Hepatocyte (in vitro differentiated cells): Measurements from ENCODE around the gene CLIC5. TPM values are rescaled to one million over a fixed set of nuclear protein-coding genes. Genes with fewer than 3 reads are reported as not detected.

Source experiments
- DNase-seq: peaks from one replicate; pipeline ENCODE4 v3.0.0-alpha.2; 2016; ENCODE audit warnings: low spot score
- H2AFZ ChIP-seq: fragments of 200-600 bp; sonication (generic); 2 replicates; pipeline ENCODE4 v1.6.0; 2016; ENCODE audit warnings: antibody characterized with exemption, mild to moderate bottlenecking
- H3K27ac ChIP-seq: fragments of 200-600 bp; sonication (generic); 2 replicates; pipeline ENCODE4 v1.5.1; 2016; ENCODE audit warnings: mild to moderate bottlenecking
- H3K27me3 ChIP-seq: fragments of 200-600 bp; sonication (generic); 2 replicates; pipeline ENCODE4 v1.6.1; 2016
- H3K36me3 ChIP-seq: fragments of 200-600 bp; sonication (generic); replicated peaks from 2 replicates; pipeline ENCODE4 v1.5.1; 2016; ENCODE audit warnings: low read depth; ENCODE audit not compliant: insufficient read depth
- H3K4me1 ChIP-seq: fragments of 200-600 bp; sonication (generic); 2 replicates; pipeline ENCODE4 v1.5.1; 2016; ENCODE audit warnings: mild to moderate bottlenecking, moderate library complexity; ENCODE audit not compliant: insufficient read depth
- H3K4me2 ChIP-seq: fragments of 200-600 bp; sonication (generic); 2 replicates; pipeline ENCODE4 v1.6.0; 2016
- H3K4me3 ChIP-seq: fragments of 200-600 bp; sonication (generic); 2 replicates; pipeline ENCODE4 v1.5.1; 2016; ENCODE audit warnings: mild to moderate bottlenecking
- H3K79me2 ChIP-seq: fragments of 200-600 bp; sonication (generic); 2 replicates; pipeline ENCODE4 v1.6.0; 2017; ENCODE audit warnings: mild to moderate bottlenecking
- H3K9me2 ChIP-seq: fragments of 200-600 bp; sonication (generic); replicated peaks from 2 replicates; pipeline ENCODE4 v1.6.0; 2017; ENCODE audit warnings: mild to moderate bottlenecking; ENCODE audit not compliant: insufficient read depth
- H3K9me3 ChIP-seq: fragments of 200-600 bp; sonication (generic); 2 replicates; pipeline ENCODE4 v1.5.1; 2016; ENCODE audit warnings: low read depth, mild to moderate bottlenecking
- H4K20me1 ChIP-seq: fragments of 200-600 bp; sonication (generic); 2 replicates; pipeline ENCODE4 v1.6.0; 2016; ENCODE audit warnings: mild to moderate bottlenecking; ENCODE audit not compliant: insufficient read depth, poor library complexity, severe bottlenecking
- EZH2 ChIP-seq: fragments of 200-600 bp; sonication (generic); IDR thresholded peaks from 2 replicates; pipeline ENCODE4 v1.6.1; 2016; ENCODE audit warnings: antibody characterized with exemption, mild to moderate bottlenecking, borderline replicate concordance
- EZH2phosphoT487 ChIP-seq: fragments of 200-600 bp; sonication (generic); IDR thresholded peaks from one replicate; pipeline ENCODE4 v1.6.1; 2018; ENCODE audit warnings: antibody characterized with exemption, mild to moderate bottlenecking, low read depth, moderate library complexity; ENCODE audit not compliant: unreplicated experiment, severe bottlenecking
- WGBS: methylation state at CpG from one replicate; pipeline ENCODE4 v1.1.6; 2016; ENCODE audit warnings: low lambda C conversion rate; ENCODE audit errors: missing lambda C conversion rate; 5-methylcytosine and 5-hydroxymethylcytosine counted together
- polyA plus RNA-seq: library from polyadenylated mRNA; unstranded; fragments of >200 nt; fragmentation: Nextera tagmentation; extraction: Ambion mirVana; gene quantifications from 2 replicates; pipeline ENCODE4 v1.2.1, GENCODE V29; 2016
- total RNA-seq: library from RNA; depleted of rRNA; stranded (reverse); fragments of >200 nt; gene quantifications from 2 replicates; pipeline ENCODE4 v1.2.3, GENCODE V29; 2014
- TF ChIP-seq, protein P1 (sequence below): fragments of 200-600 bp; sonication (generic); IDR thresholded peaks from 2 replicates; pipeline ENCODE4 v1.5.1; 2016; ENCODE audit warnings: antibody characterized with exemption, mild to moderate bottlenecking; ENCODE audit not compliant: poor library complexity

Gene CLIC5
- total and polyA plus RNA-seq, 2 experiments from 2014 or later: 6.0 to 12.1 TPM

DNA sequence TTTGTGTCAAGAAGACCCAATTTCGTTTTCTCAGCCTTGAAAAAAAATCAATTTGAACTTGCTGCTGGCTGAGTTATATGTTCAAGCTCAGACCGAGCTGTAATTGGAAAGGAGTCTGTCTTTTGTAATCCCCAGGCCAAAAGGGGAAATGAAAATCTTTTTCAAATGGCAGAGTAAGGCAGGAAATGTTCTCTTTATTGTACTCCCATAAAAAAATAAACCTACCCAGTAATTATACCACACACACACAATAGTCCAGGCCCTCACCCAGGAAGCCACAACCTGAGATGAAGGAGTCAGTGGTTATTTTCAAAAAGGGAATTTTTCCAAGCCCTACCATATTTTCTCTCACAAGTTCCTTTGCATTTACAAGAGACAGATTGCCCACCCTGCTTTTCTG, 45.3 kb downstream of the CLIC5 start:
- TF ChIP-seq EZH2phosphoT487: no peak
- TF ChIP-seq, protein P1, sequence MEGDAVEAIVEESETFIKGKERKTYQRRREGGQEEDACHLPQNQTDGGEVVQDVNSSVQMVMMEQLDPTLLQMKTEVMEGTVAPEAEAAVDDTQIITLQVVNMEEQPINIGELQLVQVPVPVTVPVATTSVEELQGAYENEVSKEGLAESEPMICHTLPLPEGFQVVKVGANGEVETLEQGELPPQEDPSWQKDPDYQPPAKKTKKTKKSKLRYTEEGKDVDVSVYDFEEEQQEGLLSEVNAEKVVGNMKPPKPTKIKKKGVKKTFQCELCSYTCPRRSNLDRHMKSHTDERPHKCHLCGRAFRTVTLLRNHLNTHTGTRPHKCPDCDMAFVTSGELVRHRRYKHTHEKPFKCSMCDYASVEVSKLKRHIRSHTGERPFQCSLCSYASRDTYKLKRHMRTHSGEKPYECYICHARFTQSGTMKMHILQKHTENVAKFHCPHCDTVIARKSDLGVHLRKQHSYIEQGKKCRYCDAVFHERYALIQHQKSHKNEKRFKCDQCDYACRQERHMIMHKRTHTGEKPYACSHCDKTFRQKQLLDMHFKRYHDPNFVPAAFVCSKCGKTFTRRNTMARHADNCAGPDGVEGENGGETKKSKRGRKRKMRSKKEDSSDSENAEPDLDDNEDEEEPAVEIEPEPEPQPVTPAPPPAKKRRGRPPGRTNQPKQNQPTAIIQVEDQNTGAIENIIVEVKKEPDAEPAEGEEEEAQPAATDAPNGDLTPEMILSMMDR: no peak
- TF ChIP-seq EZH2: no peak

DNA sequence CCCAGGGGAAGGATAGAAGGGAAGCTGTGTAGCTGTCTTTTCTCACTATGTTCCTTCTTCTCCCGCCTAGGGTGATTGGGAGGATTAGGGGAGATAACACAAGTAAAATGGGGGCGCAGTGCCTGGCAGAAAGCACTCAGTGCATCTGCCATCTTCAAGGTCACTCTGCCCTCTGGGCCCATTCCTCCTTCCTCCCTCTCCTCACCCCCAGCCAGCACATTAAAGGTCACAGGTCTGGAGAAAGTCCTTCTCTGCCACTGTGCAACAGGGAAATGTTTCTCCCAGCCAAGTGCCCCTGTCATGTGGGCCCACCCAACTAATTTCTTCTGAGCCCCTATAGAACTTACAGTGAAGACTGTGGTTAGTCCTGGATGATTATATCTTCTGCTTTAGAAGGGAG, 45.8 kb downstream of the CLIC5 start:
- no peak overlapping the region for H3K4me3 ChIP-seq

More for the DNA sequence above, 45.3 kb downstream of the CLIC5 start:
- Histone ChIP-seq H3K27me3 (no peaks in the 10 kb centered on the region), H4K20me1 (no peaks in the 10 kb centered on the region), H3K4me1 (peaks cover 5% of the 10 kb centered on the region), H3K4me2 (no peak overlapping the region), H3K27ac (peak overlapping the region; percentile 16), H3K9me3 (no peaks in the 10 kb centered on the region), H3K9me2 (no peaks in the 10 kb centered on the region), H3K79me2 (no peaks in the 10 kb centered on the region), H3K36me3 (no peaks in the 10 kb centered on the region), H3K4me3 (no peak overlapping the region), H2AFZ (no peak overlapping the region)
- WGBS: 45% methylated on average over 2 of the region's 2 CpGs
- DNase-seq: no peak

DNA sequence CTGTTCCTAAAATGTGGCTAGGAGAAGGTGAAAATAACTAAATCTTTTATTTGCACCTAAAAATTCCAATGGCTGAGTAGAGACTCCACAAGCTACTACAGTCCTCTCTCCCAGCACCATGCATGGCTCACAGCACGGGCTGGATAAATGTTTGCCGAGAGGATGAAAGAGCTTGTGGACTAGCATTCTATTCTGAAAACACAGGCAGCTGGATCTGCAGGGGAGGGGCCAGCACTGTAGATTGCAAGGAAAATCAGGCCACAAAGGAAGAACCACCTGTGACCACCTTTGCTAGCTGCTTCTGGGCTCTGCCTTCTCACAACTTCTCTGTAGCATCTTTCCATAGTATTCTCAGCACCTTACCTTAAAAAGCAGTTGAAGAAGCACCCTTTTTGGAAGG, 46.6 kb downstream of the CLIC5 start:
- H3K27me3 ChIP-seq: no peaks in the 10 kb centered on the region
- H3K9me2 ChIP-seq: no peaks in the 10 kb centered on the region
- no peak overlapping the region for H3K4me2 ChIP-seq
- no peak overlapping the region for H3K27ac ChIP-seq
- H3K4me3 ChIP-seq: no peak overlapping the region
- H3K4me1 ChIP-seq: peaks cover 5% of the 10 kb centered on the region
- no peak for DNase-seq
- no peak overlapping the region for H2AFZ ChIP-seq
- WGBS: 59% methylated on average over 2 of the region's 2 CpGs
- H3K9me3 ChIP-seq: no peaks in the 10 kb centered on the region
- TF ChIP-seq, protein P1: no peak
- TF ChIP-seq EZH2 (no peak), EZH2phosphoT487 (no peak)
- no peaks in the 10 kb centered on the region for H3K36me3 ChIP-seq
- H3K79me2 ChIP-seq: no peaks in the 10 kb centered on the region
- no peaks in the 10 kb centered on the region for H4K20me1 ChIP-seq

More for the DNA sequence above, 45.8 kb downstream of the CLIC5 start:
- Histone ChIP-seq H3K27me3 (no peaks in the 10 kb centered on the region), H3K4me1 (peaks cover 5% of the 10 kb centered on the region), H3K9me2 (no peaks in the 10 kb centered on the region), H3K36me3 (no peaks in the 10 kb centered on the region), H3K79me2 (no peaks in the 10 kb centered on the region), H3K4me2 (no peak overlapping the region), H2AFZ (no peak overlapping the region), H3K9me3 (no peaks in the 10 kb centered on the region), H3K27ac (peak overlapping the region; percentile 16), H4K20me1 (no peaks in the 10 kb centered on the region)
- DNase-seq: no peak
- 81% methylated on average over 2 of the region's 2 CpGs for WGBS
- TF ChIP-seq EZH2: no peak
- TF ChIP-seq, protein P1: no peak

DNA sequence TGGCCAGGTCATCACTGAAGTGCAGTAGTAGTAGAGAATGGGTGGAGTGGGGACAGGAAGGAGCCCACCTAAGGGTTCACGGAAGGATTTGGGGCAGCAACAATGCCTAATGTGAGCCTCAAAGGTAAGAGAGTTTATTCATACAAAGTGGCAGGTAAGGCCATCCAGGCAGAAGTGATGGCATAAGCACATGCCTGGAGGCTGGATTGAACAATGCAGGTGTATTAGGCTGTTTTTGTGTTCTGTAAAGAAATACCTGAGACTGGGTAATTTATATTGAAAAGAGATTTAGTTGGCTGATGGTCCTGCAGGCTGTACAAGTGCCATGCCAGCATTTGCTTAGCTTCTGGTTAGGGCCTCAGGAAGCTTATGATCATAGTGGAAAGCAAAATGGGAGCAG, 48.3 kb downstream of the CLIC5 start:
- Histone ChIP-seq H2AFZ (no peak overlapping the region), H3K9me2 (no peaks in the 10 kb centered on the region), H3K27ac (no peak overlapping the region), H3K9me3 (no peaks in the 10 kb centered on the region), H3K27me3 (no peaks in the 10 kb centered on the region), H3K4me3 (no peak overlapping the region), H4K20me1 (no peaks in the 10 kb centered on the region), H3K36me3 (no peaks in the 10 kb centered on the region), H3K4me1 (peaks cover 5% of the 10 kb centered on the region), H3K4me2 (no peak overlapping the region), H3K79me2 (no peaks in the 10 kb centered on the region)
- TF ChIP-seq, protein P1: no peak
- TF ChIP-seq EZH2phosphoT487 (no peak), EZH2 (no peak)
- WGBS: 94% methylated on average over 1 of the region's 1 CpG
- DNase-seq: no peak
